Right lobe of liver (tissue), 4 donors: Measurements from ENCODE around the gene TBCD.
"Not testable (repeated sequence)": the region's sequence is repeated elsewhere in the genome, so short reads cannot be mapped to it uniquely, and the experiment has no call there.

Experiments used
- CTCF ChIP-seq, 4 donors: fragments of 200-600 bp in 3 of 4; fragments of 450-650 bp in 1 of 4; IDR thresholded peaks; one replicate each; pipeline versions ENCODE4 v1.5.1 to v1.8.0; 2016 to 2022; ENCODE audit warnings: antibody characterized with exemption in 4 of 4, mild to moderate bottlenecking in 2 of 4
- POLR2A ChIP-seq: fragments of 450-650 bp; IDR thresholded peaks from one replicate; pipeline ENCODE4 v1.6.1; 2017; ENCODE audit warnings: antibody characterized with exemption, mild to moderate bottlenecking
- donor health status: DM: no; HTN: no; CAD: no.
- donor health status: DM: no; HTN: no; CAD: no.
- donor health status: DM: no; HTN: yes; CAD: no.

- not testable (repeated sequence) for TF ChIP-seq CTCF (IDR thresholded peaks at IDR 0.05); POLR2A
These were observed 237.2 kb downstream of the TBCD start for GRCh38 chr17:82989051-82989450.
